Thyroid gland (tissue), 4 donors: ENCODE results near the gene GOLT1B. TPM values are rescaled to one million over a fixed set of nuclear protein-coding genes. Genes with fewer than 3 reads are reported as not detected.
A peak's percentile ranks its signal among the peaks of the same experiment; 100 is the strongest.

ENCODE experiments used
- DNase-seq, 2 donors: peaks; one replicate each; pipeline ENCODE4 v3.0.0-alpha.2; 2019
- H3K27ac ChIP-seq, 3 donors: fragments of 200-600 bp; sonication (generic); 1 replicate in 2 of 3; 2 replicates in 1 of 3; pipeline ENCODE4 v1.5.1; 2016 to 2019; ENCODE audit warnings: mild to moderate bottlenecking in 1 of 3, moderate library complexity in 1 of 3
- H3K27me3 ChIP-seq: fragments of 200-600 bp; sonication (generic); one replicate; pipeline ENCODE4 v1.5.1; 2019
- H3K36me3 ChIP-seq, 2 donors: fragments of 200-600 bp; sonication (generic); one replicate each; pipeline ENCODE4 v1.5.1; 2016 to 2019
- H3K4me1 ChIP-seq, 2 donors: fragments of 200-600 bp; sonication (generic); one replicate each; pipeline ENCODE4 v1.5.1; 2017 to 2019
- H3K4me3 ChIP-seq, 3 donors: fragments of 200-600 bp; sonication (generic); replicated peaks in 1 of 3; 1 replicate in 2 of 3; 2 replicates in 1 of 3; pipeline ENCODE4 v1.5.1; 2016; ENCODE audit warnings: mild to moderate bottlenecking in 1 of 3
- H3K9me3 ChIP-seq: fragments of 200-600 bp; sonication (generic); one replicate; pipeline ENCODE4 v1.5.1; 2017
- CTCF ChIP-seq, 6 experiments: fragments of 200-600 bp in 3 of 6; fragments of 450-650 bp in 3 of 6; sonication (generic) in 3 of 6; IDR thresholded peaks; one replicate each; pipeline ENCODE4 v1.5.1; 2016 to 2019; ENCODE audit warnings: antibody characterized with exemption in 6 of 6, mild to moderate bottlenecking in 2 of 6, inconsistent platforms in 1 of 6, moderate library complexity in 1 of 6
- POLR2A ChIP-seq, 2 donors: fragments of 450-650 bp; IDR thresholded peaks; one replicate each; pipeline ENCODE4 v1.6.1; 2017; ENCODE audit warnings: antibody characterized with exemption in 2 of 2, mild to moderate bottlenecking in 2 of 2, moderate library complexity in 1 of 2
- WGBS, 2 donors: methylation state at CpG; one replicate each; pipeline ENCODE4 v1.1.5; 2017; 5-methylcytosine and 5-hydroxymethylcytosine counted together
- intact Hi-C: fragments of 100-400 bp; cut with DNase I; formaldehyde crosslinking; loops from one replicate; pipeline ENCODE4 v1.15.1; 2023
- total RNA-seq, 4 donors: library from RNA; depleted of rRNA; stranded (reverse); fragments of >200 nt; gene quantifications; one replicate each; pipeline ENCODE4 v1.2.3, GENCODE V29; 2016

Gene GOLT1B
- total RNA-seq, 4 donors from 2014 or later: 22.5 to 108 (median 40.1) TPM

GRCh38 chr12:21527451-21528180 is 26.0 kb downstream of the GOLT1B start:
- peak overlapping the region; percentile 85 to 89 (median 85) for H3K27ac ChIP-seq
- DNase-seq: peak; percentile 69 to 74
- intact Hi-C loops: no loop called here

GRCh38 chr12:21528953-21529352 is 27.4 kb downstream of the GOLT1B start:
- peak; percentile 84 to 86 for DNase-seq
- Histone ChIP-seq H3K27me3 (no peaks in the 10 kb centered on the region), H3K9me3 (no peaks in the 10 kb centered on the region), H3K4me3 (no peak overlapping the region), H3K27ac (peak overlapping the region; percentile 85 to 90 (median 89)), H3K36me3 (no peaks in the 10 kb centered on the region), H3K4me1 (peaks cover 14 to 17% of the 10 kb centered on the region in 2 donors)
- no peak for TF ChIP-seq CTCF (IDR thresholded peaks at IDR 0.05)
- peak in 1 of 2 donors; percentile 82 for TF ChIP-seq POLR2A (IDR thresholded peaks at IDR 0.05)
- intact Hi-C loops: no loop called here
- WGBS, 2 donors: 29 to 40% methylated on average over 5 of the region's 5 CpGs

More at GRCh38 chr12:21527451-21528180, 26.0 kb downstream of the GOLT1B start:
- H3K27me3 ChIP-seq: no peaks in the 10 kb centered on the region
- peak overlapping the region; percentile 43 to 60 (median 47) for H3K4me3 ChIP-seq
- no peaks in the 10 kb centered on the region for H3K36me3 ChIP-seq
- TF ChIP-seq CTCF (IDR thresholded peaks at IDR 0.05): peak in 1 of 6 experiments; percentile 26
- peak in 1 of 2 donors; percentile 77 for TF ChIP-seq POLR2A (IDR thresholded peaks at IDR 0.05)
- peaks cover 14 to 17% of the 10 kb centered on the region in 2 donors for H3K4me1 ChIP-seq
- no peaks in the 10 kb centered on the region for H3K9me3 ChIP-seq
- WGBS, 2 donors: 0% methylated on average over 7 to 25 of the region's 57 CpGs

GRCh38 chr12:21529456-21529855 is 27.9 kb downstream of the GOLT1B start:
- Histone ChIP-seq H3K36me3 (no peaks in the 10 kb centered on the region), H3K4me3 (no peak overlapping the region), H3K4me1 (peaks cover 14 to 17% of the 10 kb centered on the region in 2 donors), H3K27ac (peak overlapping the region; percentile 85 to 90 (median 89)), H3K27me3 (no peaks in the 10 kb centered on the region), H3K9me3 (no peaks in the 10 kb centered on the region)
- TF ChIP-seq POLR2A (IDR thresholded peaks at IDR 0.05) (no peak), CTCF (IDR thresholded peaks at IDR 0.05) (no peak)
- DNase-seq: peak in 1 of 2 donors; percentile 6
- WGBS, 2 donors: 74 to 81% methylated on average over 2 of the region's 2 CpGs
- intact Hi-C loops: no loop called here

GRCh38 chr12:21538061-21538653 is 36.6 kb downstream of the GOLT1B start:
- 92 to 94% methylated on average over 5 of the region's 5 CpGs for WGBS, 2 donors
- Histone ChIP-seq H3K27ac (no peak overlapping the region), H3K36me3 (no peaks in the 10 kb centered on the region), H3K27me3 (no peaks in the 10 kb centered on the region), H3K4me3 (no peak overlapping the region), H3K9me3 (no peaks in the 10 kb centered on the region), H3K4me1 (no peaks in the 10 kb centered on the region)
- no peak for TF ChIP-seq POLR2A (IDR thresholded peaks at IDR 0.05)
- TF ChIP-seq CTCF (IDR thresholded peaks at IDR 0.05): no peak
- intact Hi-C loops: no loop called here
- no peak for DNase-seq

- Histone ChIP-seq H3K9me3 (no peaks in the 10 kb centered on the region), H3K27me3 (no peaks in the 10 kb centered on the region), H3K36me3 (no peaks in the 10 kb centered on the region), H3K4me1 (no peaks in the 10 kb centered on the region), H3K27ac (peak overlapping the region in 1 of 3 donors; percentile 53), H3K4me3 (no peak overlapping the region)
- no peak for DNase-seq
- TF ChIP-seq POLR2A (IDR thresholded peaks at IDR 0.05) (no peak), CTCF (IDR thresholded peaks at IDR 0.05) (no peak)
- intact Hi-C loops: no loop called here
Observed at GRCh38 chr12:21539797-21540196, 38.2 kb downstream of the GOLT1B start.
